Ramos (cell line): ENCODE data around the gene PCID2.

Experiments
- in situ Hi-C: fragments of 300-500 bp; cut with MboI; formaldehyde crosslinking; loops from one replicate; pipeline ENCODE4 v1.14.3; 2022; ENCODE audit warnings: low sequenced_read_pairs; ENCODE audit not compliant: unreplicated experiment

PCID2 gene

GRCh38 chr13:113190181-113190580 lies 18.3 kb downstream of the PCID2 start:
- in situ Hi-C loops, result no loop called here

- in situ Hi-C loops, result no loop called here
These were observed 20.4 kb downstream of the PCID2 start for GRCh38 chr13:113187883-113188665.

GRCh38 chr13:113187263-113187669 lies 21.2 kb downstream of the PCID2 start:
- in situ Hi-C loops, result no loop called here

GRCh38 chr13:113186061-113186900 lies 22.2 kb downstream of the PCID2 start:
- in situ Hi-C loops, result no loop called here

GRCh38 chr13:113184568-113185440 lies 23.7 kb downstream of the PCID2 start:
- in situ Hi-C loops, result no loop called here

- in situ Hi-C loops, result no loop called here
These were observed 24.9 kb downstream of the PCID2 start for GRCh38 chr13:113183450-113184129.

- in situ Hi-C loops, result no loop called here
These were observed 26.4 kb downstream of the PCID2 start for GRCh38 chr13:113182046-113182445.

GRCh38 chr13:113179374-113180230 lies 28.9 kb downstream of the PCID2 start:
- in situ Hi-C loops, result no loop called here

- in situ Hi-C loops, result no loop called here
These were observed 29.6 kb downstream of the PCID2 start for GRCh38 chr13:113178896-113179167.

GRCh38 chr13:113178070-113178895 lies 30.2 kb downstream of the PCID2 start:
- in situ Hi-C loops, result no loop called here

GRCh38 chr13:113176822-113177221 lies 31.6 kb downstream of the PCID2 start:
- in situ Hi-C loops, result no loop called here

- in situ Hi-C loops, result no loop called here
These were observed 32.2 kb downstream of the PCID2 start for GRCh38 chr13:113176280-113176679.

GRCh38 chr13:113172419-113172926 lies 36.0 kb downstream of the PCID2 start:
- in situ Hi-C loops, result no loop called here

- in situ Hi-C loops, result no loop called here
These were observed 37.0 kb downstream of the PCID2 start for GRCh38 chr13:113171250-113172125.

- in situ Hi-C loops, result no loop called here
These were observed 38.0 kb downstream of the PCID2 start for GRCh38 chr13:113170511-113170910.

GRCh38 chr13:113169277-113170272 lies 38.9 kb downstream of the PCID2 start:
- in situ Hi-C loops, result no loop called here
